Measurements from ENCODE around the gene SLC52A3.
"Not testable (repeated sequence)": the region's sequence is repeated elsewhere in the genome, so short reads cannot be mapped to it uniquely, and the experiment has no call there.

Gene SLC52A3

GRCh38 chr20:768426-768978, at the start of gene SLC52A3:
SLC52A3 (minus strand) TSS chr20:768500; CDS start chr20:765774, 2,726 bp downstream.
- no peak for DNase-seq (ENCODE audit: low read depth)

GRCh38 chr20:815914-816606, 47.8 kb upstream of the SLC52A3 start:
- peak; percentile 28 for DNase-seq (ENCODE audit: low read depth)

- DNase-seq (ENCODE audit: low read depth), result no peak
Measured at GRCh38 chr20:815226-815625, 46.9 kb upstream of the SLC52A3 start.

GRCh38 chr20:813390-813789, 45.1 kb upstream of the SLC52A3 start:
- no peak for DNase-seq (ENCODE audit: low read depth)

GRCh38 chr20:812435-812814, 44.1 kb upstream of the SLC52A3 start:
- not testable (repeated sequence) for DNase-seq (ENCODE audit: low read depth)

- DNase-seq (ENCODE audit: low read depth), result peak; percentile 79
Measured at GRCh38 chr20:811776-812434, 43.6 kb upstream of the SLC52A3 start.

- DNase-seq (ENCODE audit: low read depth), result no peak
Measured at GRCh38 chr20:805713-806112, 37.4 kb upstream of the SLC52A3 start.

GRCh38 chr20:801678-802077, 33.4 kb upstream of the SLC52A3 start:
- DNase-seq (ENCODE audit: low read depth), result no peak

- not testable (repeated sequence) for DNase-seq (ENCODE audit: low read depth)
Measured at GRCh38 chr20:800026-800425, 31.7 kb upstream of the SLC52A3 start.

- DNase-seq (ENCODE audit: low read depth), result not testable (repeated sequence)
Measured at GRCh38 chr20:798746-799145, 30.4 kb upstream of the SLC52A3 start.

GRCh38 chr20:796921-797320, 28.6 kb upstream of the SLC52A3 start:
- DNase-seq (ENCODE audit: low read depth), result no peak

GRCh38 chr20:792248-792647, 23.9 kb upstream of the SLC52A3 start:
- DNase-seq (ENCODE audit: low read depth), result no peak

- DNase-seq (ENCODE audit: low read depth), result no peak
Measured at GRCh38 chr20:791056-791455, 22.8 kb upstream of the SLC52A3 start.

- DNase-seq (ENCODE audit: low read depth), result no peak
Measured at GRCh38 chr20:787825-788224, 19.5 kb upstream of the SLC52A3 start.

- no peak for DNase-seq (ENCODE audit: low read depth)
Measured at GRCh38 chr20:779771-780170, 11.5 kb upstream of the SLC52A3 start.

GRCh38 chr20:776165-776564, 7.9 kb upstream of the SLC52A3 start:
- no peak for DNase-seq (ENCODE audit: low read depth)

- DNase-seq (ENCODE audit: low read depth), result no peak
Measured at GRCh38 chr20:775679-776135, 7.4 kb upstream of the SLC52A3 start.

- DNase-seq (ENCODE audit: low read depth), result no peak
Measured at GRCh38 chr20:774660-775057, 6.4 kb upstream of the SLC52A3 start.

- DNase-seq (ENCODE audit: low read depth), result no peak
Measured at GRCh38 chr20:774016-774659, 5.8 kb upstream of the SLC52A3 start.

GRCh38 chr20:772806-773205, 4.5 kb upstream of the SLC52A3 start:
- DNase-seq (ENCODE audit: low read depth), result no peak

GRCh38 chr20:771741-772464, 3.6 kb upstream of the SLC52A3 start:
- no peak for DNase-seq (ENCODE audit: low read depth)

GRCh38 chr20:770691-771090, 2.4 kb upstream of the SLC52A3 start:
- no peak for DNase-seq (ENCODE audit: low read depth)
